HG03095 (cell line): ENCODE results near the gene PTPN4.
"Not testable (repeated sequence)": the region's sequence is repeated elsewhere in the genome, so short reads cannot be mapped to it uniquely, and the experiment has no call there.

Experiments used
- ATAC-seq: cut with Tn5 transposase; IDR thresholded peaks from one replicate; pipeline ENCODE4 v1.9.1; 2021; ENCODE audit warnings: moderate library complexity; ENCODE audit not compliant: unreplicated experiment

Gene PTPN4

DNA sequence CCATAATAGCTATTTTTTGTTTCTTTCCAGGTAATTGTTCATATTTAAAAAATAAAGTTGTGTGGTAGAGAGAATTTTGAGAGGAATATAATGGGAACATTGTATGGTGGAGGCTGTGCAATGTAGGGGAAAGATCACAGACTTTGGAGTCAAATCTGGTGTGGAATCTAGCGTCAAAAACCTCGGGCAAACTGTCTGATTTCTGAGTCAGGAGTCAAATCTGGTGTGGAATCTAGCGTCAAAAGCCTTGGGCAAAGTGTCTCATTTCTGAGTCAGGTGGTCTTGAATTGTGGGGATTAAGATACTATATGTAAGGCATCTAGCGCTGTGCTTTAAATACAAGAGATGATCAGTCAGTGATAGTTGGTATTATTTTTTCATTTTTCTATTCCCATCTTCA, 5.1 kb downstream of the PTPN4 start:
- ATAC-seq: no peak

DNA sequence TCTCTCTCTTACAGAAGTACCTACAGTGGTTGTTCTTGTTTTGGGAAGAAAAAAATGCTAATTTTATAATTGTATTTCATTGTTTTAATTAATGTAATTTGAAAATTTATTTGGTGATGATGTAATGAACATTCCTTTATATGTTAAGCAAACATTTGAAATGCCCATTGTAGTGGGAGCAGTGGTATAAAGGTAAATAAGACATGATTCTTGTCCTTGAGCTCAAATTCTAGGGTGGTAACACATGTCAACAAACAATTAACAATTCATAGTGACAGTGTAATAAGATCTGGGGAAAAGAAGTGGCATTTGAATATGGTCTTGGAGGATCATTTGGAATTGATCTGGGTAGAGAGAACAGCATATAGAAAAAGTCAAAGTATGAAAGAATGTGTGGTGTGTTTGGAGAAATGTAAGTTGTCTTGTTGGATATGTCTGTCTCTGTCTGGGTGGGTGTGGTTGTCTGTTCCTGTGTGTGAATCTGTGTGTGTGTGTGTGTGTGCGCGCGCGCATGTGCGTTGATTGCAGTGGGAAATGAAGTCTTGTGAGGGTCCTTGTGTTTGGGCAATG, 5.8 kb downstream of the PTPN4 start:
- ATAC-seq: no peak

DNA sequence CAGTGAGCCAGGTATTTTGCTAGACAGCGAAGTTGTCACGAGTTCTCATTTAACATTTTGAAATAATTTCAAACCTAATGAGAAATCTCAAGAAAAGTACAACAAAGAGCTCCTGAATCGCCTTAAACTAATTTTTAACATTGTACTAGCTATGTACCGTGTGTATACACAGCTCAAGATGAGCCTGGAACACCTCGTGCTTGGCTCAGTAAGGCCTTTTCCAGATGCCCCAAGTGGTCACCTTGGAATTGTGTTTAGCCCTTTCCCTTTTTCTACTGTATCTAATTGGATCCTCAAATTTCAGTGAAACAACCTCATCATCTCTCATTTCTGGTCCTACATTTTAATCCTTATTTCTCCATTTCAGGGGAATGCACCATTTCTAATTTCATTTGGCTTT, 7.2 kb downstream of the PTPN4 start:
- no peak for ATAC-seq

DNA sequence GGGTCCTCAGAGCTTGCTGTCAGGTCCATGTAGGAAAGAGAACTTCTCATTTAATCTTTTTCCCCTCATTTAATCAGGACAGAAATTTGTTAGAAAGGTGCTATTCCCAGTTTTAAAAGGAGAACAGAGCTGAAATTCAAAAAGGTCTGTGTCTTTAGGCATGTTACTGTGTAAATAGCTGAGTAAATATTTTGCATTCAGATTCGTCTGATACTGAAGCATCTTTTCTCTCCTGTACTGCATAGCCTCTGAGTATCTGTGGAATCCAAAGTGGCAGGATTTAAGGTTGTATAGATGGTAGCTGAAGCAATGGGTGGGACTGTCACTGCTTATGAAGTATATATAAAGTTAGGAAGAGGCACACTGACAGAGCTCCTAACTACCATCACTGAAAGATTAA, 9.0 kb downstream of the PTPN4 start:
- no peak for ATAC-seq

DNA sequence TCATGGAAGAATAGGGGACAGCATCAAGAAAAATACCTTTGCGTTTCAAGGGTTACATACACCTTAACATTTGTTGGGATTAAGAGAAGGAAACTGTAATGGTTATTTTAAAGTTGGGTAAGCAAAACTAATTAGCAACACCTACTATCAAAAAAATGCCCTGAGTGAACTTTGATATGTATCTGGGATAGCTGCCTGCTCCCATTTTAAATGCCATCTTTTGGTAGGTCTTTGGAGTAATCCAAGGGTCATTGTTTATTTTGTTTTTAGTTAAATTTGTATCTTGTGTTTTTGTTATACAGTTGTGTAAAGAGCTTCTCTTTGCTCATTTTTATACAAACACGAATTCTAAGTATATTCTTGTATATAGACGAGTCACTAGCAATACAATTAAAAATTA, 9.9 kb downstream of the PTPN4 start:
- ATAC-seq: no peak

DNA sequence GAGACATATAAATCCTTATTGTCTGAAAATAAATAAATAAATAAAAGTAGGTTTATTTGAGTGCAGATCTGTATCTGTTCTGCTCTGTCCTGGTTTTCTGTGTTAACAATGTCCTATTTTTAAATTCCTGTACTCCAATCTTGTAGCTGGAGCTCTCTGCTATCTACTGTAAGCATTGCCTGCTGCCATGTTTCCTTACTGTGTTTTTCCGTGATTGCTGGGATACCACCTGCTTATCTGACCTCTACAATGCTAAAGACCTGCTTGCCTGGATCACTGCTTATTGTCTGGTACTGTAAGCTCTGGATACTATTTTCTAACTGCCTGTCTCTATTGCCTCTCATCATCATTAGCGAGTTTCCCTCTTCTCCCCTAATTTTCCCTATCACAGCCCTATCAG, 11.6 kb downstream of the PTPN4 start:
- no peak for ATAC-seq

DNA sequence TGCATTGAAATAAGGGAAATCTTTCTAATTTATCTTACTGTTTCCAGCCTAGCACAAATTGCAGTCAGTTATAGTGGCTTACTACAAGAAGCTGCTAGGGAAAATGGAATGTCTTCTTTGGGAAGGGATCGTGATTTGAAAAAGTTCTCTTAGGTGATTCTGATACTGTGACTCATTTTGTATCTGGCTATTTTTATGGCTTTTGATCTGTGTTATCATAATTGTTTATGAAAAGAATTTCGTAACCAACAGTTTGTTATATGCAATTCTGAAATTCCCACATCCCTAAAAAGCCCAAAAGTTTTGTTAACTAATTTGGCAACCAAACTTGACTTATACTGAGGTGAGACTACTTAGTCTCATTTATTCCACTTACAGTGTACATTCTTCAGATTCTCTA, 12.4 kb downstream of the PTPN4 start:
- no peak for ATAC-seq

DNA sequence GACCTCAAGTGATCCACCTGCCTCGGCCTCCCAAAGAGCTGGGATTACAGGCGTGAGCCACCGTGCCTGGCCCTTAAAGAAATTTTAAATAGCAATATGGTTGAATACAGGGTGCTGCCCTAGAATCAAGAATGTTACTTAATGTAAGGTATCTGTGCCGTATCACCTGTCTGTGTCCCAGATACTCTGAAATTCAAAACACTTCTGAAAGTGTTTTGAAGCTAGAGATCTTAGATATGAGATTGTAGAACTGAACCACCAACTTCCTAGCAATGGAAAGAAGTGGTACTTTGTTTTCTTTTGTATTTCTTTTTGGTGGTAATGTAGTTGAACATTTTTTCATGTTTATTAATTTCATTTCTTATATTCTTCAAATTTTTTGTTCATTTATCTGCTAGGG, 13.0 kb downstream of the PTPN4 start:
- ATAC-seq: no peak

DNA sequence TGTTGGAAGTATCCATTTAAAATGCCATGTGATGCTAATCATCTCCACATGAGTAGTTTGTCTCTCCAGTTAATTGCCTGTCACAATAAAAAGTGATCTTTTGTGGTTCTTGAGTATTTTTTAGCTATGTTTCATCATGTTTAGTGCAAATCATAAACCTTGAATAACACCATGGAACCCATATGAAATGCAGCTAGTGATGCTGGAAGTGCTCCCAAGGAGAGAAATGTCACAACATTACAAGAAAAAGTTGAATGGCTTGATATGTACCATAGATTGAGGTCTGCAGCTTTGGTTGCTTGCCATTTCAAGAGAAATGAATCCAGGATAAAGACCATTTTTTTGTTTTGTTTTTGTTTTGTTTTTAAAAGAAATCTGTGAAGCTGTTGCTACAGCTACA, 14.3 kb downstream of the PTPN4 start:
- ATAC-seq: no peak

DNA sequence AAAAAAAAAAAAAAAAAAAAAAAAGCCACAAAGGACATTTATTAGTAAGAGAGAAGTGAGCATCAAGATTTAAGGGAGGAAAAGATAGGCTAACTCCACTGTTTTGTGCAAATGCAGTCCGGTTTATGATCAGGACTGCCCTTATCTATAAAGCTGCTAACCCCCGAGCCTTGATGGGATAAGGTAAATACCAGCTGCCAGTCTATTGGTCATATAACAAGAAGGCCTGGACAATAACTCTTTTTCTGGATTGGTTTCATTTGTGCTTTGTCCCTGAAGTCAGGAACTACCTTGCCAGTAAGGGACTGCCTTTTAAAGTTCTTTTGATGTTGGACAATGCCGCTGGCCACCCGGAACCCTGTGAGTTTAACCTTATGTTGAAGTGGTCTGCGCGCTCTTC, 15.4 kb downstream of the PTPN4 start:
- no peak for ATAC-seq

DNA sequence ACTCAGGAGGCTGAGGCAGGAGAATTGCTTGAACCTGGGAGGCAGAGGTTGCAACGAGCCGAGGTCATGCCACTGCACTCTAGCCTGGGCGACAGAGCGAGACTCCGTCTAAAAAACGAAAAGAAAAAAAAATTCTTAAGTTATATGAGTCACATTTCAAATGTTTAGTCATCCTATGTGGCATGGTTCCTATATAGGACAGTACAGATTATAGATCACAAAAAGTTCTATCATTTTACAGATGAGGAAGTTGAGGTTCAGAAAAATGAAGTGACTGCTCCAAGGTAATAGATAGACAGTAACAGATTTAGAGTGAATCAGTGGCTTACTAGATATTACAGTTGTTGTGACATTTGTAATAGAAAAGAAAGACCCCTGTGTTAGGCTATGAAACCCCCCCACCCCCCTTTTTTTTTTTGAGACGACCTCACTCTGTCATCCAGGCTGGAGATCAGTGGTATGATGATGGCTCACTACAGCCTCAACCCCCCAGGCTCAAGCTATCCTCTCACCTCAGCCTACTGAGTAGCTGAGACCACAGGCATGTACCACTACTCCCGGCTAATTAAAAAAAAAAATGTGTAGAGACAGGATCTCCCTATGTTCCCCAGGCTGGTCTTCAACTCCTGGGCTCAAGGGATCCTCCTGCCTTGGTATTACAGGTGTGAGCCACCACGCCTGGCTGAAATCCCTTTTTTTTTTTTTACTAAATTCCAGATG, 22.7 kb downstream of the PTPN4 start:
- no peak for ATAC-seq

DNA sequence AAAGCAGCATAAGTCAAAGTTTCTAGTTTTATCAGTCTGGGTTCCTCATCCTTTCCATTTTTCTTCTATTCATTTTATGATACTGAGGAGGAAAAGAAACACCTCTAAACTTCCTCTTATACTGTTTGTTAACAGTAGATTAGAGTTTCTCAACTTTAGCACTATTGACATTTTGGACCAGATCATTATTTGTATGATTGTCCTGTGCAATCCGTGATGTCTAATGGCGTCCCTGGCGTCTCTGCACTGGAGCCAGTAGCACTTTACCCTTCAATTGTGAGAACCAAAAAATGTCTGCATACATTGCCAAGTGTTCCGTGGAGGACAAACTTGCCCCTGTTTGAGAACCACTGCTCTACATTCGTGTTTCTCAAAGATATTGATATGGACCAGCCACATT, 25.2 kb downstream of the PTPN4 start:
- no peak for ATAC-seq

DNA sequence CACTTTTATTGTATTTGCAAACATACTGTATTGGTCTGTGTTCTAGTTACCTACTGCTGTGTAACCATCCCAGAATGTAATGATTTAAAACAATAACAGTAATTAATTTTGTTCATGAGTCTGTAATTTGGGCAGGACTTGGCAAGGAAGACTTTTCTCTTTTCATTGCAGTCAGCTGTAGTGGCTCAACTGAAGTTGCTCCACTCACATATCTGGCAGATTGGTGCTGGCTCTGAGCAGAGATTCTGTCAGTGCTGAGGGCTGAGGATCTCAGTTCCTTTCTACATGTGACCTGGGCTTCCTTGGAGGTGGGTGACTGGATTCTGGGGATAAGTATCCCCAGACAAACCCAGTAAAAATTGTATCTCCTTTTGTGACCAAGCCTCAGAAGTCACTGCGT, 26.6 kb downstream of the PTPN4 start:
- ATAC-seq: no peak

DNA sequence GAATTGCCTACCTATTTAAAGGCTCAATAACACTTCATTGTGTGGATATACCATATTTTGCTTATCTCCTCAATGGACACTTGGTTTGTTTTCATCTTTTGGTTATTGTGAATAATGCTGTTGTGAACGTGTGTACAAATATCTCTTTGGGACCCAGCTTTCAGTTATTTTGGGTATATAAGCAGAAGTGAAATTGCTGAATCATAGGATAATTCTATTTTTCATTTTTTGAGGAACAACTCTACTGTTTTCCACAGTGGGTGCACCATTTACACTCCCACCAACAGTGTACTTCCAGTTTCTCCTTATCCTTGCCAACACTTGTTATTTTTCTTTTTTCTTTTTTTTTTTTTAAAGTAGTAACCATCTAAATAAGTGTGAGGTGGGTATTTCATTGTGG, 29.0 kb downstream of the PTPN4 start:
- ATAC-seq: no peak

DNA sequence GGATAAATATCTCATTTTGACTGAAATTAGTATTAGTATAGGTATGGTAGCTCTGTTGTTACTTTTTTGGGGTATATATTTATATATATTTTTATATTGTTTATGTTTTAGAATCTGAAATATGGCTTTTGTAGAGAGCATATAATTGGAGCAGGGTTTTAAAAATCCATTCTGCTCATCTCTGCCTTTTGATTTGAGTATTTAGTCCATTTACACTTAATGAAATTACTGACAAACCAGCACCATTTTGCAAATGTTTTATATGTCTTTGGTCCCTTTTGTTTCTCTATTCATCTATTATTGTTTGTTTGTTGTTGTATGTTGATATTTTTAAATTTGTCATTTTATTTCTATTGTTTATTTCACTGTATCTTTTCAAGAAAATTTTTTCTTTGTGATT, 30.7 kb downstream of the PTPN4 start:
- ATAC-seq: no peak

DNA sequence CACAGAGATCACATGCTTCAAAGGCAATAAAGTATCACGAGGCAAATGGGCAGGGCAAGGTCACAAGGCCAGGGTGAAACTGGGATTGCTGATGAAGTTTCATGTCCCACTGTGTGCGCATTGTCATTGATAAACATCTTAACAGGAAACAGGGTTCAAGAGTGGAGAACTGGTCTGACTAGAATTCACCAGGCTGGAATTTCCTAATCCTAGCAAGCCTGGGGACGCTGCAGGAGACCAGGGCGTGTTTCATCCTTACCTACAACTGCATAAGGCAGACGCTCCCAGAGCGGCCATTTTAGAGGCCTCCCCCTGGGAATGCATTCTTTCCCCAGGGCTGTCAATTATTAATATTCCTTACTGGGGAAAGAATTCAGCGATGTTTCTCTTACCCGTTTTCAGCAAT, 33.2 kb downstream of the PTPN4 start:
- ATAC-seq: no peak

DNA sequence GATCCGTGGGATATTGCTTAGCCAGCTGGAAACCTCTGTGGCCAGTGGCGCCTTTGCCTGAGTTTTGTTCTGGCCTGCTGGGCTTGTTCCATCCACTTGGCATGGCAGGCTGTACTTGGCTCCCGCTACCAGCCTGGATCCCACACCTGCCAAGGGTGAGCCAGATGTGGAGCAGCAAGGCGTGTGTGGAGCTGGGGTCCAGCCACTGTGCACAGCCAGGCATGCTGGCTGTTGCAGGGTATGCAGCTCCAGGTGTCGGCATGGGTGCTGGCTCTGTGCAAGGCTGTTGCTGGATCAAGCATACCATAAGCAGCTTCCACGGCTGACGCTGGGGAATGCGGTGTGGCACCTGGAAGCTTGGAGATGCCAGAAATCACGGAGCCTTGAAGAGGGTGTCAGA, 34.5 kb downstream of the PTPN4 start:
- ATAC-seq: no peak

DNA sequence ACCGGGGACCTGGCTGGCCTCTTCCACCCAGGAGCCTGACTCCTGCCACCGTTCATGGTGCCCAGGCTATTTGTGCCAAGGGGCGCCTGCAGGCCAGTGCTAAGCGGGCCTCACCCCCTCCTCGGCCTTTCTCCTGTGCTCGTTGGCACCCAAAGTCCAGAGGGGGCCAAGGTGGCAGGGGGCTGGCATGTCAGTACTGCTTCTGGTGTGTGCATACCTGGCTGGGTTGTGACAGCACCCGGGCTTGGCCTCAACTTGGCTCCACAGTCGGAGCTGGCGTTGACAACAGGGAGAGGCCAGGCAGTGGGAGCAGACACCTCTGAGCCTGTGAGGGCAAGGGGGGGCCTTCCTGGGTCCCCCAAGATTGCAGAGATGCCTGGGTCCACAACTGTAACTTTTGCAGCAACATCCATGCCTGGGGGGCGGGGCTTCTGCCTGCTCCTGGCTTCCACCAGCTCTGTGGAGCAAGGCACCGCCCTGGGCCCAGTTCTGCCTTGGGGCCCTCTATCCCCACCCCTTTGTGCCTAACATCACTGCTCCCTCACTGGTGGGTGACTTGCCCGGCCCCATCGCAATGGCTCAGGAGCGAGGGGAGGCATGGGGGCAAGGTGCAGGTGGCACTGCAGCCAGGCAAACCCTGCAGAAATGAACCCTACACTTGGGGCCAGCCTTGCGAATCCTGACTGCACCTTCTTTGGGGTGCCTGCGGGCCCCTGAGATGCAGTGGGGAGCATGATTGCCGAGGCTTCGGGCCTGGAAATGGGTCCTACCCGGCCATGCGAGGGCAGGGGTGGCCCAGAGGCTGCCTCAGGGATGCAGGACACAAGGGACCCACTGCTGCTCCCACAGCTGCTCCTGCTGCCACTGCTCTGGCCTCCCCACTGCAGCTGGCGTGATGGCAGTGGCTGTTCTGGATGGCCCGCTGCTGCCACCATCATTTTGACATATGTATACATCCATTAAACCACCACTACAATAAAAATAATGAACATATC, 35.9 kb downstream of the PTPN4 start:
- no peak for ATAC-seq

DNA sequence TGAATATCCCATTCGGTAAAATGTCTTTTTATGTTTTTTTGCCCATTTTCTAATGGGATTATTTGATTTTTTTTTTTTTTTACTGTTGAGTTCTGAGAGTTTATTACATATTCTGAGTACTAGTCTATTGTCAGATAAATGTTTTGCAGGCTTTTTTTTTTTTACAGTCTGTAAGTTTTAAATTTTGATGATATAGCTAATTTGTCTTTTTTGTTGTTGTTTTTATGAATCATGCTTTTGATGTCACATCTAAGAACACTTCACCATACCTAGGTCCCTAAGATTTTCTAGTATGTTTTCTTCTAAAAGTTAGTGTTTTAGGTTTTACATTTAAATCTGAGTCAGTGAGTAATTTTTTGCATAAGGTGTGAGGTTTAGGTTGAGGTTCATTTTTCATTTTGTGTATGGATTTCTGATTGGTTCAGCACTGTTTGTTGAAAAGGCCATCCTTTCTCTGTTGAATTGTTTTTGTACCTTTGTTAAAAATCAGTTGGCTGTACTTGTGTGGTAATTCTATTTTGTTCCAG, 40.7 kb downstream of the PTPN4 start:
- no peak for ATAC-seq

DNA sequence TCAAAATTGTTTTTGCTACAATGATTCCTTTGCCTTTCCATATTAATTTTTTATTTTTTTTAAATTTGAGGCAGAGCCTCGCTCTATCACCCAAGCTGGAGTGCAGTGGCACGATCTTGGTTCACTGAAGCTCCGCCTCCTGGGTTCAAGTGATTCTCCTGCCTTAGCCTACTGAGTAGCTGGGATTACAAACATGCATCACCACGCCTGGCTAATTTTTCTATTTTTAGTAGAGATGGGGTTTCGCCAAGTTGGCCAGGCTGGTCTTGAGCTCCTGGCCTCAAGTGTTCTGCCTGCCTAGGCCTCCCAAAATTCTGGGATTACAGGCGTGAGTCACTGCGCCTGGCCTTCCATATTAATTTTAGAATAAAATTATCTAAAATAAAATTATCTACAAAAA, 41.3 kb downstream of the PTPN4 start:
- ATAC-seq: no peak

DNA sequence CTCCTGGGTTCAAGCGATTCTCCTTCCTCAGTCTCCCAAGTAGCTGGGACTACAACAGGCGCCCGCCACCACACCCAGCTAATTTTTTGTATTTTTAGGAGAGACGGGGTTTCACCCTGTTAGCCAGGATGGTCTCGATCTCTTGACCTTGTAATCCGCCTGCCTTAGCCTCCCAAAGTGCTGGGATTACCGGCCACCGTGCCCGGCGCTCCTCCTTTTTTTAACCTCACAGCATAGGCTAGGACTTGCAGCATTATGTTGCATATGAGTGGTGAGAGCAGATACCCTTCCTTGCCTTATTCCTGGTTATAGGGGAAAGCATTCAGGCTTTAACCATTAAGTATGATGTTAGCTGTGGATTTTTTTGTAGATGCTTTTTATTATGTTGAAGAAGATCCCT, 42.3 kb downstream of the PTPN4 start:
- ATAC-seq: not testable (repeated sequence)

DNA sequence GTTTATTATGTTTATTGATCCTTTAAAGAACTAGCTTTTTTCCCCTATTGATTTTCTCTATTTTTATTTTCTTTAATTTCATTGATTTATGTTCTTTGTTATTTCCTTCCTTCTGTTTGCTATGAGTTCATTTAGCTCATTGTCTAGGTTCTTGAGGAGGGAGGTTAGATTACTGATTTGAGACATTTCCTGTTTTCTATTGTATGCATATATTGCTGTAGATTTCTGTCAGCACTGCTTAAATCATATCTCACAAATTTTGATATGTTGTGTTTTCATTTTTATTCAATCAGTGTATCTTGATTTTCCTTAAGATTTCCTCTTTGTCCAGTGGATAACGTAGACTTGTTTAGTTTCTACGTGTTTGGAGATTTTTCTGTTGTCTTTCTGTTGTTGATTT, 43.4 kb downstream of the PTPN4 start:
- ATAC-seq: no peak
